CD14-positive monocyte (primary cell): ENCODE measurements around the gene DIRAS1. TPM values are rescaled to one million over a fixed set of nuclear protein-coding genes. Genes with fewer than 3 reads are reported as not detected.

Experiments
- DNase-seq, 3 donors: peaks; one replicate each; pipeline ENCODE4 v3.0.0-alpha.2; 2011 to 2022
- H2AFZ ChIP-seq: 2 replicates; pipeline ENCODE4 v1.6.0; 2012; ENCODE audit warnings: mild to moderate bottlenecking, low read depth, low read length, inconsistent platforms; ENCODE audit not compliant: insufficient read depth, poor library complexity, severe bottlenecking
- H3K27ac ChIP-seq, 2 donors: 1 replicate in 1 of 2; 2 replicates in 1 of 2; pipeline ENCODE4 v1.5.1; 2012 to 2013; ENCODE audit warnings: low read length in 2 of 2, control low read depth in 1 of 2, inconsistent platforms in 1 of 2, low read depth in 1 of 2, mild to moderate bottlenecking in 1 of 2
- H3K27me3 ChIP-seq, 2 donors: one replicate each; pipeline versions ENCODE4 v1.6.0 to v1.6.1; 2011 to 2013; ENCODE audit warnings: low read length in 2 of 2; ENCODE audit not compliant: control insufficient read depth in 2 of 2, insufficient read depth in 2 of 2
- H3K36me3 ChIP-seq, 2 donors: replicated peaks in 1 of 2; 1 replicate in 1 of 2; 2 replicates in 1 of 2; pipeline versions ENCODE4 v1.5.1 to v1.6.1; 2012 to 2013; ENCODE audit warnings: low read length in 2 of 2, control low read depth in 1 of 2, inconsistent platforms in 1 of 2, mild to moderate bottlenecking in 1 of 2; ENCODE audit not compliant: insufficient read depth in 2 of 2, control insufficient read depth in 1 of 2
- H3K4me1 ChIP-seq, 2 donors: 1 replicate in 1 of 2; 2 replicates in 1 of 2; pipeline versions ENCODE4 v1.5.1 to v1.6.1; 2012 to 2013; ENCODE audit warnings: low read length in 2 of 2, control low read depth in 1 of 2, inconsistent platforms in 1 of 2, mild to moderate bottlenecking in 1 of 2, moderate library complexity in 1 of 2; ENCODE audit not compliant: insufficient read depth in 2 of 2, control insufficient read depth in 1 of 2
- H3K4me2 ChIP-seq: replicated peaks from 2 replicates; pipeline ENCODE3; 2012; ENCODE audit warnings: low read length, moderate library complexity, mild to moderate bottlenecking; ENCODE audit not compliant: poor library complexity, severe bottlenecking; ENCODE audit errors: extremely low read depth
- H3K4me3 ChIP-seq, 3 experiments: fragments of 200-600 bp in 1 of 3; sonication (generic) in 1 of 3; replicated peaks in 1 of 3; 1 replicate in 2 of 3; 2 replicates in 1 of 3; pipeline ENCODE4 v1.5.1; 2011 to 2013; ENCODE audit warnings: low read length in 3 of 3, mild to moderate bottlenecking in 3 of 3, control low read depth in 2 of 3, low read depth in 2 of 3, inconsistent platforms in 1 of 3, moderate library complexity in 1 of 3
- H3K79me2 ChIP-seq: 2 replicates; pipeline ENCODE4 v1.6.0; 2012; ENCODE audit warnings: mild to moderate bottlenecking, control low read depth, inconsistent platforms, low read length, moderate library complexity; ENCODE audit not compliant: insufficient read depth
- H3K9ac ChIP-seq: 2 replicates; pipeline ENCODE4 v1.6.0; 2017; ENCODE audit warnings: low read length, mild to moderate bottlenecking; ENCODE audit not compliant: insufficient read depth, poor library complexity, severe bottlenecking
- H3K9me3 ChIP-seq, 2 donors: replicated peaks in 1 of 2; 1 replicate in 1 of 2; 2 replicates in 1 of 2; pipeline versions ENCODE4 v1.5.1 to v1.6.1; 2012 to 2013; ENCODE audit warnings: low read length in 2 of 2, control low read depth in 1 of 2; ENCODE audit not compliant: control insufficient read depth in 1 of 2, insufficient read depth in 1 of 2
- H4K20me1 ChIP-seq: 2 replicates; pipeline ENCODE4 v1.6.0; 2012; ENCODE audit warnings: mild to moderate bottlenecking, low read length, control low read depth, moderate library complexity; ENCODE audit not compliant: insufficient read depth
- H3K27ac Mint-ChIP-seq, 7 donors: one replicate each; pipeline ENCODE4 v1.8.0; 2020; ENCODE audit warnings: mild to moderate bottlenecking in 7 of 7, mixed read lengths in 7 of 7, moderate library complexity in 6 of 7, inconsistent platforms in 2 of 7
- H3K27me3 Mint-ChIP-seq, 3 donors: one replicate each; pipeline ENCODE4 v1.8.0; 2021 to 2022; ENCODE audit warnings: low read depth in 3 of 3, mild to moderate bottlenecking in 3 of 3, mixed read lengths in 3 of 3, moderate library complexity in 3 of 3, inconsistent platforms in 1 of 3
- H3K36me3 Mint-ChIP-seq, 2 donors: one replicate each; pipeline ENCODE4 v1.8.0; 2020; ENCODE audit warnings: mixed read lengths in 2 of 2, inconsistent platforms in 1 of 2, mild to moderate bottlenecking in 1 of 2
- H3K4me1 Mint-ChIP-seq: one replicate; pipeline ENCODE4 v1.8.0; 2020; ENCODE audit warnings: mild to moderate bottlenecking, mixed read lengths
- H3K4me3 Mint-ChIP-seq, 2 donors: one replicate each; pipeline ENCODE4 v1.8.0; 2020; ENCODE audit warnings: mild to moderate bottlenecking in 2 of 2, mixed read lengths in 2 of 2, moderate library complexity in 1 of 2
- H3K9me3 Mint-ChIP-seq, 7 donors: one replicate each; pipeline ENCODE4 v1.8.0; 2020 to 2022; ENCODE audit warnings: mixed read lengths in 7 of 7, mild to moderate bottlenecking in 6 of 7, moderate library complexity in 6 of 7, inconsistent platforms in 2 of 7
- CTCF ChIP-seq: fragments of 200-600 bp; IDR thresholded peaks from one replicate; pipeline ENCODE4 v1.8.0; 2022; ENCODE audit warnings: antibody characterized with exemption, mild to moderate bottlenecking
- WGBS: methylation state at CpG from one replicate; pipeline ENCODE4 v1.1.5; 2013; ENCODE audit warnings: missing lambda C conversion rate; ENCODE audit not compliant: insufficient coverage; 5-methylcytosine and 5-hydroxymethylcytosine counted together
- intact Hi-C, 2 donors: fragments of 100-400 bp; cut with micrococcal nuclease; formaldehyde crosslinking; loops; one replicate each; pipeline versions ENCODE4 v1.15.0 to v1.15.1; 2023
- polyA plus RNA-seq, 3 donors: library from polyadenylated mRNA; depleted of rRNA in 1 of 3; unstranded in 2 of 3; stranded (reverse) in 1 of 3; fragments of 300-500 nt in 2 of 3; fragments of >200 nt in 1 of 3; fragmentation: Illumina TruSeq in 2 of 3; gene quantifications; 1 replicate in 2 of 3; 2 replicates in 1 of 3; pipeline ENCODE4 v1.2.3, GENCODE V29; 2012 to 2021

Gene DIRAS1
- polyA plus RNA-seq, 3 donors: 0.04 TPM; not detected in 2

- 88% methylated on average over 5 of the region's 13 CpGs for WGBS
- H3K4me1 ChIP-seq: peaks cover 15 to 26% of the 10 kb centered on the region in 2 donors
- Mint-ChIP-seq H3K9me3 (peaks cover 0 to 3% (median 1%) of the 10 kb centered on the region in 7 donors), H3K36me3 (peaks cover 17 to 20% of the 10 kb centered on the region in 2 donors), H3K27ac (no peak overlapping the region), H3K4me1 (peaks cover 27% of the 10 kb centered on the region), H3K27me3 (peaks cover 6 to 15% (median 13%) of the 10 kb centered on the region in 3 donors), H3K4me3 (peak overlapping the region; percentile 69 to 78)
- H3K27me3 ChIP-seq: no peaks in the 10 kb centered on the region
- H3K9me3 ChIP-seq: no peaks in the 10 kb centered on the region
- intact Hi-C loops: loop anchor here in 1 of 2 donors (10.0 kb wide), 1 partner anchor 275 kb away; no protein-coding TSS in a partner anchor
- peak overlapping the region; percentile 95 for H2AFZ ChIP-seq
- peak overlapping the region in 1 of 3 experiments; percentile 93 for H3K4me3 ChIP-seq
- H3K79me2 ChIP-seq: peaks cover 28% of the 10 kb centered on the region
- H3K27ac ChIP-seq: no peak overlapping the region
- H3K4me2 ChIP-seq: peak overlapping the region; percentile 99
- DNase-seq: no peak
- TF ChIP-seq CTCF: no peak
- no peak overlapping the region for H3K9ac ChIP-seq
- peaks cover 14 to 17% of the 10 kb centered on the region in 2 donors for H3K36me3 ChIP-seq
- no peaks in the 10 kb centered on the region for H4K20me1 ChIP-seq
Measured at GRCh38 chr19:2740314-2740656, 19.1 kb upstream of the DIRAS1 start.

GRCh38 chr19:2739602-2740313 lies 18.6 kb upstream of the DIRAS1 start, which contains the start of gene SLC39A3:
Gene SLC39A3, minus strand, starts transcription at chr19:2740017. Its CDS starts 2,760 bp downstream, at chr19:2737257.
- Mint-ChIP-seq H3K27me3 (peaks cover 6 to 15% (median 13%) of the 10 kb centered on the region in 3 donors), H3K4me1 (peaks cover 27% of the 10 kb centered on the region), H3K27ac (peak within 1 kb of the TSS in 6 of 7 donors; percentile 37 to 77 (median 52)), H3K4me3 (peak within 1 kb of the TSS; percentile 78 to 82), H3K36me3 (peaks cover 22 to 25% of the 10 kb centered on the region in 2 donors), H3K9me3 (peaks cover 0 to 3% (median 1%) of the 10 kb centered on the region in 7 donors)
- Histone ChIP-seq H3K9ac (peak within 1 kb of the TSS; percentile 84), H2AFZ (peak within 1 kb of the TSS; percentile 95), H3K9me3 (no peaks in the 10 kb centered on the region), H3K4me3 (peak within 1 kb of the TSS; percentile 81 to 93 (median 90)), H3K36me3 (peaks cover 18 to 23% of the 10 kb centered on the region in 2 donors), H3K4me2 (peak within 1 kb of the TSS; percentile 99), H3K79me2 (peaks cover 28% of the 10 kb centered on the region), H3K27me3 (no peaks in the 10 kb centered on the region), H3K4me1 (peaks cover 15 to 26% of the 10 kb centered on the region in 2 donors), H3K27ac (peak within 1 kb of the TSS in 1 of 2 donors; percentile 78), H4K20me1 (no peaks in the 10 kb centered on the region)
- TF ChIP-seq CTCF: no peak
- intact Hi-C loops: loop anchor here in 1 of 2 donors (10.0 kb wide), 1 partner anchor 275 kb away; no protein-coding TSS in a partner anchor
- WGBS: 0% methylated on average over 44 of the region's 64 CpGs
- DNase-seq: peak; percentile 96 to 98 (median 97)
